ENCODE results near the gene TRIM62.

- TF ChIP-seq CTCF (IDR thresholded peaks at IDR 0.05) (no peak), POLR2A (IDR thresholded peaks at IDR 0.05) (no peak)
Observed at GRCh38 chr1:33158366-33158765, 23.5 kb downstream of the TRIM62 start.
